HG03103 (cell line): ENCODE measurements around the gene RFX1.

ENCODE experiments used
- ATAC-seq: cut with Tn5 transposase; IDR thresholded peaks from one replicate; pipeline ENCODE4 v1.9.1; 2021; ENCODE audit warnings: low read depth; ENCODE audit not compliant: unreplicated experiment

Gene RFX1

DNA sequence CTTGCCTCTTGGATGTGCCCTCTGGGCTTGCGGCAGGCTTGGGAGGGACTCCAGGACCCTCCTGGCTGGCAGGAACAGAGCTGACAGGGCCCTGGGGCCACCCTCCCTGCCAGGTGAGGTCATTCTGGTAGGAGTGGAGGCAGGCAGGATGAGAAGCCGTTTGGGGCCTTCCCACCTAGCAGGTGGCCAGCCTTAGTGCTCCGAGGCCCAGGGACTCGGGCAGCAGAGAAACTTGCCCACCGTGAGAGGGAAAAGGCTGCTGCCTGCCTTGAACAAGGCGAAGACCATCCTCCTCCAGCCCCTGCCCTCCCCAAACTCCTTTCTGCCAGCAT is 8.5 kb downstream of the RFX1 start:
- no peak for ATAC-seq

DNA sequence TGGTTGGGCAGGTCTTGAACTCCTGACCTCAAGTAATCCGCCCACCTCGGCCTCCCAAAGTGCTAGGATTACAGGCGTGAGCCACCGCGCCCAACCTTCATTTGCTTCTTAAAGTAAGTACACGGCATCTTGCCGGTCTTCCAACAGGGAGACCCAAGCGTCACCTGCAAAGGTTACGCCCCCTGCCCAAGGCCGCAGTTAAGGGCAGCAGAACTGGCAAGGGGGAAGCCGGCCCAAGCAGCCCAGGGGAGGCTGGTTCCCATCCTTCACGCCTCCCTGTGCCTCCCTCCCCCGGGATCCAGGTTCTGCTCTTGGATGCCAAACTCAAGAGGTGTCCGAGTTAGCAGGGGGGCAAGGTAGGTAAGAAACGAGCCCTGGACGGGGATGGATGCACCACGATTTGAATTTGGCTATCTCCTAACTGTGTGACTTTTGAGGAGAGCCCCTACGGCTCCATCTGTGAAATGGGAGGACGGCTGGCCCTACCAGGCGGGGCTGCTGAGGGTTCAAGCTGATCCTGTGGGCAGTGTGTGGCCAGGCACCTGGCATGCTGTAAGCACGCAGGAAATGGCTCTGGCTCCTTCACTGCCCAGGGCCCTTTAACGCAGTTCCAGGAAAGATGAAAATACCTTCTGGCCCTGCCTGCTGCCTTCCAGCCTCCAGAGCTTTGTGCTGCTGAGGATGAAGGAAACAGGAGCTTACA is 9.0 kb downstream of the RFX1 start:
- no peak for ATAC-seq

DNA sequence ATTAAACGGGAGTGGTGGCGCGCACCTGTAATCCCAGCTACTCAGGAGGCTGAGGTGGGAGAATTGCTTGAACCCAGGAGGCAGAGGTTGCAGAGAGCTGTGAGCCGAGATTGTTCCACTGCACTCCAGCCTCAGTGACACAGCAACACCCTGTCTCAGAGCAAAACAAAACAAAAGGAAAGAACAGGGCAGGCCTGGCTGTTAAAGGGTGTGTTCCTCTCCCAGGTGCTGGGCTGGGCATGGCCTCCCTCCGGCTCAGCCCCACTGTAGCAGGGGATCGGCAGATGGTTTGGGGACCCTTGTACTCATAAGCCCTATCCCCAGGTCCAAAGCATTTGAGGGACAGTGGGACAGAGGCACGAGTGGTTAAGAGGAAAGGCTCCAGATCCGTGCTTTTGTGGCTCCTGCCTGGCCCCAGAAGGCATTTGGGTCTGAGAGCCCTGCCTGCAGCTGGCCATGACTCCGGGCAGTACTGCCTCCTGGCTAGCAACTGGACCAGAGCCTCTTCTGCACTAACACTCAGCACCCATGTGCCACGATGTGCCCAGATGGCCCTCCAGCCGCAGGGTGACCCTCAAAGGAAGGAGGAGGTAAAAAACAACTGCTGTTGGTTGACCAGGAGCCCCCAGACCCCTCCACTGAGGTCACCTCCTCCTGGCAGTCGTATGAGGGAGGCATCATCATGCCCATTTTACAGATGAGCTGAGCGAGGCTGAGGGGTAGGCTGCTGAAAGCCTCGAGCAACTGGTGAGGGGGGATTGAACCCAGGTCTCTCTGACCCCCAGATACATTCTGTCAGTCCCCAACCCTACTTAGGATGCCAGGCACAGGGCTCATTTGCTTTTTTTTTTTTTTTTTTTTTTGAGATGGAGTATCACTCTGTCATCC is 10.0 kb downstream of the RFX1 start:
- ATAC-seq: no peak

DNA sequence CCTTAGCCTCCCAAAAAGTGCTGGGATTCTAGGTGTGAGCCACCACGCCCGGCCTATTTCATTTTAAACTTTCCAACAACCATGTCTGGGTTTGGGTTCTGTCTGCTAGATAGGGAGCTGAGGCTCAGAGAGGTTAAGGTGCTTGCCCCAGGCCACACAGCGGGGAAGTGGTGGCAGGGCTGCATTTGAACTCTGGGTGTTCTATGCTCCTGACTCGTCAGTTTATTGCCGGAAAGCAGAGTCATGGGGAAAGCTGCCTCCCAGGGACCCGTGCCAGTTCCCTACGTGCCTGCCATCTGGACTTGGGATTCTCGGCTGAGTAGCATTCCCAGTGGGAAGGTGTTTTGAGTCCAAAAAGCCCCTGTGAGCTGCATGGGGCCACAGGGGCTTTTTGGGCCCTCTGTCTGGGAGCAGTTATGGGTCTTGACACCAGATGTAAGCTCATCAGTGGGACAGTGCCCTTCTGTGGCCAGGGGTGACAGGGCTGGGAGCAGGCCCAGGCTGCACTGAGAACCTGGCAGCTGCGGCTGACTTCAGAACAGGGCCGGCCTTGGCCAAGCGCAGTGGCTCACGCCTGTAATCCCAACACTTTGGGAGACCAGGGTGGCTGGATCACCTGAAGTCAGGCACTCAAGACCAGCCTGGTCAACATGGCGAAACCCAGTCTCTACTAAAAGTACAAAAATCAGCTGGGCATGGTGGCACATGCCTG is 10.9 kb downstream of the RFX1 start:
- ATAC-seq: no peak

DNA sequence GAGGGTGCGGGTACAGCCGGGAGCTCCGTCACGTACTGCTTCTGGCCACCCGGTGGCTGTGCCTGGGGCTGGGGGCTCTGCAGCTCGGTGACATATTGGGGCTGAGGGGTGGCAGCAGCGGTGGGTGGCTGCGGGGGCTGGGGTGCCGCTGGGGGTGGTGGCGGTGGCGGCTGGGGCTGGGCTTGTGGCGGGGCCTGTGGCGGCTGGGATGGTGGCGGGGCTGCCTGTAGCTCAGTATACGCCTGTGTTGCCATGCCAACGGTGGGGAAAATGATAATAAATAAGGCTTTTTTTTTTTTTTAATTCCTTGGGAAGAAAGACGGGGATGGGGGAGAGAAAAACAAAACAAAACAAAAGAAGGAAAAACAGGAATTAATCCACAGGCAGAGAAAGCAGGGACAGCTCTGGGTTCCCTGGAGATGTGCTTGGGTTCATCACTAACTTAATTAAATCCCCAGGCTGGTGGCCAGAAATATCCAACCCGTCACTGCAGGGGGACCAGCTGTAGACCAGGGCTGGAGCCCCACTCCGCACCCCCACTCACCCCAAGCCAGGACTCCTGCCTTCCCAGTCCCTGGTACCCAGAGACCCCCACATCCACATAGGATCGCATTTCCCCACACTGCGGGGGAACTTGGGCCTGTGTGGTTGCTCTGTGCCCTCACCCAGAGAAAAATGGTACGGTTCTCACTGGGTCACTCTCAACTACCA is 12.4 kb downstream of the RFX1 start:
- ATAC-seq: no peak

DNA sequence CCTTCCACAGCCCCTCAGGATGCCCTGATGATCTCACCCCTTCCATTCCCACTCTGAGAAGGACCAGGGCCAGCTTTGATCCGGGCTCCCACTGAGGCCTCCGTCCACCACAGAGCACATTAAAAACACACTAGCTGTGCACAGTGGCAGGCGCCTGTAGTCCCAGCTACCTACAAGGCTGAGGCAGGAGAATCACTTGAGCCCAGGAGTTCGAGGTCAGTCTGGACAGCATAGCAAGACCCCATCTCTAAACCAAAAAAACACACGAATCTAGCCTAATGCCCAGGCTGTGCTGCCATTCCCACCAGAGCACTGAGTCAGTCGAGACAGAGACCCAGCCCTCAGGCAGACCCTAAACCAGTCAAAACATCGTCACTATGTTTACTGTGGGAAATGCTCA is 14.1 kb downstream of the RFX1 start:
- no peak for ATAC-seq

DNA sequence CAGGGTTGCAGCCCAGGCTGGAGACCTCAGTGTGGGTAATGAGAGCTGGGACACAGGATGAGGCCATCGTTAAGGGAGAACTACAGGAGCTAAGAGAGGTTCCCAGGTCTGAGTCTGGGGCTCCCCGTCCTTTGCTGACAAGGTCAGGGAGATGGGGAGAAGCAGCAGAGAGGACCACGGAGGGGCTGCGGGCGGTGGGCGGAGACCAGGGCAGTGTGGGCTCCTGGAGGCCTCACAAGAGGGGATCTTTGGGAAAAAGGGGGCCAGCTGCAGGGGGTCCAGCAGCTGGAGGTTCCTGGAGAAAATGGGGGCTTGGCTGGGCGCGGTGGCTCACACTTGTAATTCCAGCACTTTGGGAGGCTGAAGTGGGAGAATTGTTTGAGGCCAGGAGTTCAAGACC is 16.0 kb downstream of the RFX1 start:
- no peak for ATAC-seq

DNA sequence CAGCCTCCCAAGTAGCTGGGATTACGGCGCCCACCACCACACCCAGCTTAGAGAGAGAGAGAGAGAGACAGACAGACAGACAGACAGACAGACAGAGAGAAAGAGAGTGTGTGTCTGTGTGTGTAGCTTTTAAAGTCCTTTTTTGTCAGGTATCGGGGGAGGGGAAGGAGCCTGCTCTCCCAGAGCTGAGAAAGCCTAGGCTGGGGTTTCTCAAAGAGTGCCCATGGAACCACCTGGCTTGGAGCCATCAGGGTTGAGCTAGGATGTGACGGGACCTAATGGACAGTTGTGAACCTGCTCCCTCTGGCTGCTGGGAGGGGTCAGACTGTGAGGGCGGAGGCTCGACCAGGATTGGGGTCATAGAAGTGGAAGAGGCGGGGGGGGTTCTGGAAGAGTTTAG is 16.6 kb downstream of the RFX1 start:
- ATAC-seq: no peak

DNA sequence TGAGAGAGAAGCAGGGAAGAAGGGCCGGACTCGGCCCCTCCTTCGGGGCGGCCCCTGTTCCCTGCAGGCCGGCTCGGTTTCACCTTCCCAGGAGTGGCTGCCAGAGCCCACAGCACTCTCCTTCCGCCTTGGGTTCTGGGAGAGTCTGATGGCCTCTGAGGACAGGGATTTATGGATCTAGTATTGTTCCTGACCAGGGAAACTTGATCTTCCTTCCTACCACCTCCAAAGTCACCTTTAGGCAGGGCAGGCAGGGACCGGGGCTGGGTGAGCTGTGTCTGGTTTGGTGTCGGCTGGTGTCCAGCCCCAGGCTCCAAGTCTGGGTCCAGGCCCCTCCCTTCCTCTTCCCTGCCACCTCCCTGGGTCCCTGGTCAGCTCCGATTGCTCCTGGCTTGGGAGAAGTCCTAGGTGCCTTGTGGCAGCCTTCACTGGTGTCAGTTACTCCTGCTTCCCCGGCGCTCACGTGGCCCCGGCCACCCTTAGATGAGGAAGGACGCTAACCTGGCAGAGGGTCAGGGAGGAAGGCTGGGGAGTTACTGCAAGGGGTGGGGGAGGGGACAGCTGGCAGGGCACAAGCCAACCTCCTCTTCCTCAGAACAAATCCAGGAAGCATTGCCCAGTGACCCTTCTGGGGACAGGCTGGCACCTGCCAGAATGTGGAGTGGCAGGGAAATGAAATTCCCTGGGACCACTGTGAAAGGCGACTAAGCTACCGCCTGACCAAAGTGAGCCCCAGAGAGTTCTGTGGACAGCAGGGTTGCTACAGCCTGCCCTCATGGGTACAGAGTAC is 18.8 kb downstream of the RFX1 start:
- ATAC-seq: no peak

DNA sequence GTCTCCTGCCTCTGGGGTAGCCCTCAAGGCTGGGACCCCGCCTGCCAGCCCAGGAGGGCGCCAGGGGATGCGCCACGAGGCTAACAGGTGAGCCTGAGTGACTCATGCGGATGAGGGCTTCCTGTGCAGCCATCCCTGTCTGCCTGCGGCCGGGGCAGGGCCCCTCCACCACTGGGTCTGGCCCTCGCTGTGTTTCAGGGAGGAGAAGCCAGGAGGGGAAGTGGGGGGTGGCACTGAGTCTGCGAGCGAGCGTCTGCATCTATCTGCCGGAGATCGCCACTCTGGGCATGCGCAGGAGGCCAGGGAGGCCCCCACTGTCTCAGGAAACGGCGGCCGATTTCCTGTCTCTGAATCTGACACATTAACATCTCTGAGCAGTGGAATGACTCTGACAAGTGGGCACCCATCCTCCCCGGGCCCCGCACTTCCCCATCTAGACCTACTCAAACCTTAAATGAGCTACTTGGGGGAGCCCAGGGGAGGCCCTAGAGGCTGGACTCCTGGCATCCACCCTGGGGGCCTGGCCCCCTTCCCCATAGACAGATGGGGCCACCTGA is 19.7 kb downstream of the RFX1 start:
- peak; percentile 74 for ATAC-seq

DNA sequence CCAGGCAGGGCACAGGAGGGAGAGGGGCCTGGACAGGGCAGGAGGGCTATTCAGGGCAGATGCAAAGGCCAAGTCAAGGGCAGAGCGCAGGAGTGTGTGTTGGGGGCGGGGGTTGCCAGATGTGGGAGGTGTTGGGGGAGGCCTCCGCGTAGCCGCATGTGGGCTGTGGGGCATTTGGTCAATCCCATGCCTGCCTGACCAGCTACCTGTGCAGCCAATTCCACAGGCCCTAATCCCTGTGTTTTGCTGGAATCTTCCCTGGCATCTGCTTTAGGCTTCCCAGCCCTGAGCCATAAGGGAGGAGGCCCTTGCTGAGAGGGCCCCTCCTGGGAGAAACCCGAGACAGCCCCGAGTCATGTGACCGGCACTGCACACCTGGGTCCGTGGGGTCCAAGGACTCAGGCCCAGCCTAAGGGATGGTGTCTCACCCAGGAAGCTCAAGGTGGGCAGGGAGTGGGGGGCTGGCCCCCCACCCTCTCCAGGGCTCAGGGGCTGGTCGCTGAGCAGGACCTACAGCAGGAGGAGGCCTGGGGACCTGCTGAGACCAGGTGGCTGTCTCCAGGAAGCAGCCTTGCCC is 20.3 kb downstream of the RFX1 start:
- no peak for ATAC-seq

DNA sequence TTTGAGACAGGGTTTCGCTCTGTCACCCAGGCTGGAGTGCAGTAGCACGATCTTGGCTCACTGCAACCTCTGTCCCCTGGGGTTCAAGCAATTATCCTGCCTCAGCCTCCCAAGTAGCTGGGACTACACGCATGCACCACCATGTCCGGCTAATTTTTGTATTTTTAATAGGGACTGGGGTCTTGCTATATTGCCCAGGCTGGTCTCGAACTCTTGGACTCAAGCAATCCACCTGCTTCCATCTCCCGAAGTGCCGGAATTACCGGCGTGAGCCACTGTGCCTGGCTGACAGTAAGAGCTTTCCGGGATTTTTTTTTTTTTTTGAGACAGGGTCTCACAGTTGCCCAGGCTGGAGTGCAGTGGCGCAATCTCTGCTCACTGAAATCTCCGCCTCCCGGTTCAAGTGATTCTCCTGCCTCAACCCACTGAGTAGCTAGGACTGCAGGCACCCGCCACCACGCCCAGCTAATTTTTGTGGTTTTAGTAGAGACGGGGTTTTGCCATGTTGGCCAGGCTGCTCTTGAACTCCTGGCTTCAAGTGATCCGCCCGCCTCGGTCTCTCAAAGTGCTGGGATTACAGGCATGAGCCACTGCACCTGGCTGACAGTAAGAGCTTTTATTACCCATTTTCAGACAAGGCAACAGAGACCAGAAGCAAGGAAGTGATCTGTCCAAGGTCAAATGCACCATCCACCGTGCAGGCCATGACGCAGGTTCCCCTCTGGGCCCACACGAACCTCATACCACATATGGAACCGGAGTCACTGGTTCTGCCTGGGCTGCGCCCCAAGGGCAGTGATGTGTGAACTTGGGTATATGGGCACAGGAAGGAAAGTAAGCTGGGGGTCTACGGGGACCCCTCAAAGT is 21.0 kb downstream of the RFX1 start:
- no peak for ATAC-seq

DNA sequence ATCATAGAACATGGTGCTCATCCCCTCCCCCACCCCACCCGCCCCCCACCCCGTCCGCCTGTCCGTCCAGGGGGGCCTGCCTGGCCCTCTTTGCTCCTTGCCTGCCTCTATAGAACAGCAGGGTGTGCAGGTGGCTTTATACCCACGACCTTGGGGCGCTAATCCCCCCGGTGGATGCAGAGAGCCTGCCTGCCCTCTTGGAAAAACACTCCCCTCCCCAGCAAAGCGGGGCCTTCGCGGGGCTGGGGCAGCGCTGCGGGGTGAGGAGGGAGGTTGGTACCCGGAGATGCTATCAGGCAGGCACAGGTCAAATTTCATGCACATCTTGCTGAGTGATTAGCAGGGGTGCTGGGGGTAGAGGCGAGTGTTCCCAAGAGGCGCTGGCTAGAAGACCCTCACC is 21.9 kb downstream of the RFX1 start:
- ATAC-seq: no peak

DNA sequence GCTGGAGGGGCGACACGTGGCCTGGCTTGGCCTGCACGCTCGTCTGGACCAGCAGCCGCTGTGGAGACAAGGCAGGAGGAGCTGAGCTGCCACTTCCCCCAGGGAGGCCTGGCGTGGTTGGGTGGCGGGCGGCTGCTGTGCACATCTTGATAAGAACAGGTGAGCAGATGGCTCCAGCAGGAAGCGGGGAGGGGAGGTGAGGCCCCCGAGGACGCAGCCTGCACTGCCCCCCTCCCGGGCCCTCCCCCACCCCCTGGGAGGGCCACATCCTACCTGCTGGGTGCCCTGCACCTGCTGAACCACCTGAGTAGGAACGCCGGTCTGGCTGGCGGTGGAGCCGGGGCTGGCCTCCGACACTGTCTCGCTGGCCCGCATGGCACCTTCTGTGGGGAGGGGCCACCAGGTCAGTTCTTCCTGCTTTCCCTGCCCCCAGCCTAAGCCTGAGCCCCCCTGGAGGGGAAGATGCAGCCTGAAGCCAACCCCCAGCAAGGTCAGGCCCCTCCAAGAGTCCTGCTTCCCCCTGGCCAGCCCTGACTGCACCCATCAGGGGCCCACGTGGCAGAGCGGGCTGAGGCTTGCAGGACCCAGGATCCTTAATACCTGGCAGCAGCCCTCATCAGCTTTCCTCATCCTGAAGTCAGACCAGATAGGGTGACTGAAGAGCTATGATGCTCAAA is 22.8 kb downstream of the RFX1 start:
- ATAC-seq: no peak

DNA sequence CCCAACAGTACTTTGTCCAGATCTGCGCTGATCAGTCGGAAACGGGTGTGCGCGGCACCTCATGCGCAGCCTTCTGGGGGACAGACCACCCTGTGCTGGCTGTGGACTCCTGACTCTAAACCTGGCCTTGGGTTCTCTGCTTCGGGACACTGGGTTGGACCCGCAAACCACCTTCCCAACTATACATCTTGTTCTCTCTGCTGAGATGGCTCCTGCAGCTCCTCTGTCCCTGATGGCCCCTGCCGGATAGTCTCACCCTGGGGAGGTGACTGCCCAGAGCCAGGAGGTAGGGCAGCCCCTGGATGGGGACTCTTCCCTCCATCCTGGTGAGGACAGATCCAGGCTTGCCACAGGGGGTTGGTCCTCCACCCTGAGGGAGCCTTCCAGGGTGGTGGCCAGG is 23.3 kb downstream of the RFX1 start:
- no peak for ATAC-seq

DNA sequence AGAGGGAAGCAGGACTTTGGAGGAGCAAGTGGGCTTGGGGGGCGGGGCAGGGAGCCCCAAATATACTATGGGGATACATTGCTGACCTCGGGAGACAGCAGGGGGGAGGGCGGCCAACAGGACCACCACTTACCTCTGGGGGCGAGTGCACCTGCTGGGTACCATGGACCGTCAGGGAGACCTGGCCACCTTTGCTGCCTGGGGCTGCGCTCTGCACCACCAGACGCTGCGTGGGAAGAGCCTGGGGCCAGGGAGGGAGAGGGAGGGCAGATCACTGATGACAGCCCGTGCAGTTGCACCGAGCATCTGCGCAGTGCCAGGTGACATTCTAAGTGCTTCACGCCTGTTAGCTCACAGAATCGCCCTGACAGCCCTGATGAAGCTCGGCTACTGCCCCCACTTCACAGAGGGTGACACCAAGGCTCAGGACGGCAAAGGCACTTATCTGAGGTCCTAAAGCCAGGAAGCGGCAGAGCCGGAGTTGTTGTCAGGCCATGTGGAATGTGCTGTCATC is 24.1 kb downstream of the RFX1 start:
- no peak for ATAC-seq

DNA sequence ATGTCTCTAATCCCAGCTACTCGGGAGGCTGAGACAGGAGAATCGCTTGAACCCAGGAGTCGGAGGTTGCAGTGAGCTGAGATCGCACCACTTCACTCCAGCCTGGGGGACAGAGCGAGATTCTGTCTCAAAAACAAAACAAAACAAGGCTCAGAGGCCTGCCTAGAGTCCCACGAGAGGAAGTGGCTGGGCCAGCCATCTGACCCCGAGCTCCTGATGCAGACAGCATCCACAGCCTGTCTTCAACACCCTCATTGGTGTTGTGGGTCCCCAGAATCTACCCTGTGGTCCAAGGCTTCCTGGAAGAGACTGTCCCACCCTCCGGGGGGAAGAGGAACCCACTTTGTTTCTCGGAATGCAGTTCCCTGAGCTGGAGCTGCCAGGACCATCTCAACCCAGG is 24.7 kb downstream of the RFX1 start:
- no peak for ATAC-seq

DNA sequence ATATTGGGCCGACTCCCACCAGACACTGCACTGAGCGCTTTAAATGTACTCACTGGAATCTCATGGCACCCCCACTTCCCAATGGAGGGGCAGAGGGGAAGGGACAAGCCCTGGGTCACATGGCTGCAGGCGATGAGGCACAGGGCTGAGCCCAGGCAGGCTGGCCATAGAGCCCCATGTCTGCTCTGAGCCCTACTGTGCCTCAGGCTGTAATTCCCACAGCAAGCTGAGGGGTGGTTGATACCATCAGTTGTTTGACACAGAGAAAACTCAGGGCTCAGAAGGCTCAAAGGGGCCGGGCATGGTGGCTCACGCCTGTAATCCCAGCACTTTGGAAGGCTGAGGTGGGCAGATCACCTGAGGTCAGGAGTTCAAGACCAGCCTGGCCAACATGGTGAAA is 25.1 kb downstream of the RFX1 start:
- no peak for ATAC-seq
